ENCODE data around the gene CDR2L.
"Not testable (repeated sequence)": the region's sequence is repeated elsewhere in the genome, so short reads cannot be mapped to it uniquely, and the experiment has no call there.

Gene CDR2L

GRCh38 chr17:74964988-74965622 is 22.3 kb upstream of the CDR2L start:
- TF ChIP-seq POLR2A (IDR thresholded peaks at IDR 0.05; ENCODE audit: low read depth, low read length) (no peak), PAX5 (IDR thresholded peaks at IDR 0.05; ENCODE audit: insufficient read depth, low read length, severe bottlenecking) (no peak), POU2F2 (IDR thresholded peaks at IDR 0.05; ENCODE audit: low read depth, low read length) (no peak)
- DNase-seq (ENCODE audit: insufficient read length, low spot score) (no peak), FAIRE-seq (no peak)

DNA sequence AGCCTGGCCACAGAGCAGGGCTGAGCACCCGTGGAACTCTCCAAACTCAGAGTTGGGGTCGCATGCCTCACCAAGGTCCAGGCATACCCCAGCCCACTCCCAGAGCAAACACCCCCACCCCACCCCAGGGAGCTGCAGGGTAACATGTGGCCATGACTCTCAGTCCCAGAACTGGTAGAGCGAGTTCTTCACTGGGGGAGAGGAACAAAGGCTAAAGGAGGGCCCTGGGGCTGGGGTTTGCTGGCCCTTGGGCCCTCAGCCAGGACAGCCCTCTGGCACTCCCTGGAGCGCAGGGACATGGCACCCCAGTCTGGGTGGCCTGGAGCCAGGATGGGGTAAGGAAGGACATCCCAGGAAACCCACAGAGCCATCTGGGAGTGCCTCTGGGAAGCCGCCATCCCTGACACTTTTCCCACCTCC is 19.1 kb upstream of the CDR2L start:
- FAIRE-seq = no peak
- no peak for DNase-seq (ENCODE audit: insufficient read length, low spot score)
- TF ChIP-seq TAF1 (IDR thresholded peaks at IDR 0.05; ENCODE audit: low read depth, low read length) (no peak), SPI1 (IDR thresholded peaks at IDR 0.05; ENCODE audit: low read depth, low read length) (no peak), PAX5 (IDR thresholded peaks at IDR 0.05; ENCODE audit: insufficient read depth, low read length, severe bottlenecking) (no peak), POU2F2 (IDR thresholded peaks at IDR 0.05; ENCODE audit: low read depth, low read length) (no peak), POLR2AphosphoS5 (IDR thresholded peaks at IDR 0.05; ENCODE audit: low read depth, low read length) (no peak), POLR2A (IDR thresholded peaks at IDR 0.05; ENCODE audit: low read depth, low read length) (no peak)

- DNase-seq (ENCODE audit: insufficient read length, low spot score); FAIRE-seq: not testable (repeated sequence)
These were observed 17.9 kb upstream of the CDR2L start for GRCh38 chr17:74969501-74969900.

GRCh38 chr17:74970395-74970794 is 17.0 kb upstream of the CDR2L start:
- no peak for TF ChIP-seq PAX5 (IDR thresholded peaks at IDR 0.05; ENCODE audit: insufficient read depth, low read length, severe bottlenecking)
- TF ChIP-seq POU2F2 (IDR thresholded peaks at IDR 0.05; ENCODE audit: low read depth, low read length) = no peak
- TF ChIP-seq POLR2AphosphoS5 (IDR thresholded peaks at IDR 0.05; ENCODE audit: low read depth, low read length) = no peak
- no peak for TF ChIP-seq POLR2A (IDR thresholded peaks at IDR 0.05; ENCODE audit: low read depth, low read length)
- TF ChIP-seq TAF1 (IDR thresholded peaks at IDR 0.05; ENCODE audit: low read depth, low read length) = no peak
- TF ChIP-seq SPI1 (IDR thresholded peaks at IDR 0.05; ENCODE audit: low read depth, low read length) = no peak
- no peak for FAIRE-seq
- DNase-seq (ENCODE audit: insufficient read length, low spot score) = no peak

GRCh38 chr17:74971069-74971841 is 16.2 kb upstream of the CDR2L start:
- no peak for DNase-seq (ENCODE audit: insufficient read length, low spot score)
- no peak for FAIRE-seq
- TF ChIP-seq TAF1 (IDR thresholded peaks at IDR 0.05; ENCODE audit: low read depth, low read length) = no peak
- TF ChIP-seq POLR2AphosphoS5 (IDR thresholded peaks at IDR 0.05; ENCODE audit: low read depth, low read length) = no peak
- TF ChIP-seq SPI1 (IDR thresholded peaks at IDR 0.05; ENCODE audit: low read depth, low read length) = no peak
- TF ChIP-seq PAX5 (IDR thresholded peaks at IDR 0.05; ENCODE audit: insufficient read depth, low read length, severe bottlenecking) = no peak
- no peak for TF ChIP-seq POLR2A (IDR thresholded peaks at IDR 0.05; ENCODE audit: low read depth, low read length)
- no peak for TF ChIP-seq POU2F2 (IDR thresholded peaks at IDR 0.05; ENCODE audit: low read depth, low read length)

GRCh38 chr17:74971842-74972106 is 15.7 kb upstream of the CDR2L start:
- no peak for TF ChIP-seq POLR2AphosphoS5 (IDR thresholded peaks at IDR 0.05; ENCODE audit: low read depth, low read length)
- TF ChIP-seq PAX5 (IDR thresholded peaks at IDR 0.05; ENCODE audit: insufficient read depth, low read length, severe bottlenecking) = no peak
- no peak for TF ChIP-seq TAF1 (IDR thresholded peaks at IDR 0.05; ENCODE audit: low read depth, low read length)
- TF ChIP-seq SPI1 (IDR thresholded peaks at IDR 0.05; ENCODE audit: low read depth, low read length) = no peak
- no peak for TF ChIP-seq POLR2A (IDR thresholded peaks at IDR 0.05; ENCODE audit: low read depth, low read length)
- no peak for TF ChIP-seq POU2F2 (IDR thresholded peaks at IDR 0.05; ENCODE audit: low read depth, low read length)
- FAIRE-seq = no peak
- DNase-seq (ENCODE audit: insufficient read length, low spot score) = no peak

- no peak for FAIRE-seq
- no peak for TF ChIP-seq POLR2A (IDR thresholded peaks at IDR 0.05; ENCODE audit: low read depth, low read length)
- TF ChIP-seq SPI1 (IDR thresholded peaks at IDR 0.05; ENCODE audit: low read depth, low read length) = no peak
- no peak for TF ChIP-seq PAX5 (IDR thresholded peaks at IDR 0.05; ENCODE audit: insufficient read depth, low read length, severe bottlenecking)
- TF ChIP-seq POLR2AphosphoS5 (IDR thresholded peaks at IDR 0.05; ENCODE audit: low read depth, low read length) = no peak
- TF ChIP-seq POU2F2 (IDR thresholded peaks at IDR 0.05; ENCODE audit: low read depth, low read length) = no peak
- no peak for TF ChIP-seq TAF1 (IDR thresholded peaks at IDR 0.05; ENCODE audit: low read depth, low read length)
- peak; percentile 82 for DNase-seq (ENCODE audit: insufficient read length, low spot score)
These were observed 15.1 kb upstream of the CDR2L start, which contains the start of gene HID1 for GRCh38 chr17:74972107-74972972. Gene HID1 (minus strand): TSS chr17:74972759. CDS start chr17:74972656, 103 bp downstream.

GRCh38 chr17:74972973-74973328 is 14.5 kb upstream of the CDR2L start:
- DNase-seq (ENCODE audit: insufficient read length, low spot score) (no peak), FAIRE-seq (no peak)
- no peak for TF ChIP-seq POLR2A (IDR thresholded peaks at IDR 0.05; ENCODE audit: low read depth, low read length)
- TF ChIP-seq SPI1 (IDR thresholded peaks at IDR 0.05; ENCODE audit: low read depth, low read length) = no peak

GRCh38 chr17:74975943-74976342 is 11.5 kb upstream of the CDR2L start:
- no peak for TF ChIP-seq POLR2AphosphoS5 (IDR thresholded peaks at IDR 0.05; ENCODE audit: low read depth, low read length)
- TF ChIP-seq PAX5 (IDR thresholded peaks at IDR 0.05; ENCODE audit: insufficient read depth, low read length, severe bottlenecking) = no peak
- TF ChIP-seq SPI1 (IDR thresholded peaks at IDR 0.05; ENCODE audit: low read depth, low read length) = no peak
- no peak for TF ChIP-seq TAF1 (IDR thresholded peaks at IDR 0.05; ENCODE audit: low read depth, low read length)
- TF ChIP-seq POLR2A (IDR thresholded peaks at IDR 0.05; ENCODE audit: low read depth, low read length) = no peak
- no peak for TF ChIP-seq POU2F2 (IDR thresholded peaks at IDR 0.05; ENCODE audit: low read depth, low read length)
- no peak for DNase-seq (ENCODE audit: insufficient read length, low spot score)
- FAIRE-seq = no peak
